ENCODE results near the gene MORN3. TPM values are rescaled to one million over a fixed set of nuclear protein-coding genes. Genes with fewer than 3 reads are reported as not detected.
"Not testable (repeated sequence)": the region's sequence is repeated elsewhere in the genome, so short reads cannot be mapped to it uniquely, and the experiment has no call there.

The MORN3 gene
- total RNA-seq, 2 donors from 2014 or later, result 1.4 to 1.6 TPM

- Mint-ChIP-seq H3K9me3 (no peaks in the 10 kb centered on the region), H3K27ac (peak overlapping the region; percentile 96), H3K36me3 (ENCODE audit: low read depth) (no peaks in the 10 kb centered on the region), H3K27me3 (ENCODE audit: insufficient read depth) (no peaks in the 10 kb centered on the region), H3K4me1 (peaks cover 18% of the 10 kb centered on the region), H3K4me3 (peak overlapping the region; percentile 67)
- Histone ChIP-seq H3K9ac (ENCODE audit: extremely low read depth, low read length, poor library complexity, severe bottlenecking) (peak overlapping the region; percentile 47), H3K4me3 (ENCODE audit: low read length) (no peak overlapping the region), H3K4me1 (ENCODE audit: control insufficient read depth, insufficient read depth, low read length) (no peaks in the 10 kb centered on the region), H3K27me3 (ENCODE audit: control insufficient read depth, insufficient read depth, low read length, poor library complexity, severe bottlenecking) (no peaks in the 10 kb centered on the region), H3K9me3 (ENCODE audit: control insufficient read depth, low read length) (no peaks in the 10 kb centered on the region), H3K27ac (ENCODE audit: low read depth, low read length) (no peak overlapping the region), H3K36me3 (ENCODE audit: control insufficient read depth, insufficient read depth, low read length) (no peaks in the 10 kb centered on the region)
- whole genome bisulfite sequencing, 2 experiments (ENCODE audit: insufficient coverage in 1 of 2, insufficient read length in 1 of 2), result 83 to 84% methylated on average over 6 to 12 of the region's 12 CpGs
- DNase-seq, result peak; percentile 84
- no peak for TF ChIP-seq CTCF (conservative IDR thresholded peaks at IDR 0.05)
These were observed 3.6 kb upstream of the MORN3 start for GRCh38 chr12:121673013-121673511.

- H3K36me3 Mint-ChIP-seq (ENCODE audit: low read depth), result peaks cover 2% of the 10 kb centered on the region
- Histone ChIP-seq H3K4me1 (ENCODE audit: control insufficient read depth, insufficient read depth, low read length) (no peaks in the 10 kb centered on the region), H3K27ac (ENCODE audit: low read depth, low read length) (no peak overlapping the region), H3K36me3 (ENCODE audit: control insufficient read depth, insufficient read depth, low read length) (no peaks in the 10 kb centered on the region), H3K27me3 (ENCODE audit: control insufficient read depth, insufficient read depth, low read length, poor library complexity, severe bottlenecking) (no peaks in the 10 kb centered on the region), H3K4me3 (ENCODE audit: low read length) (no peak overlapping the region), H3K9ac (ENCODE audit: extremely low read depth, low read length, poor library complexity, severe bottlenecking) (no peak overlapping the region), H3K9me3 (ENCODE audit: control insufficient read depth, low read length) (no peaks in the 10 kb centered on the region)
- H3K27me3 Mint-ChIP-seq (ENCODE audit: insufficient read depth), result no peaks in the 10 kb centered on the region
- H3K9me3 Mint-ChIP-seq, result no peaks in the 10 kb centered on the region
- peak overlapping the region; percentile 67 for H3K27ac Mint-ChIP-seq
- peak; percentile 94 for DNase-seq
- WGBS, 2 experiments (ENCODE audit: insufficient coverage in 1 of 2, insufficient read length in 1 of 2), result 90% methylated on average over 13 to 18 of the region's 18 CpGs
- TF ChIP-seq CTCF (conservative IDR thresholded peaks at IDR 0.05), result peak; percentile 84
- H3K4me3 Mint-ChIP-seq, result no peak overlapping the region
- peaks cover 14% of the 10 kb centered on the region for H3K4me1 Mint-ChIP-seq
These were observed 519 bp downstream of the MORN3 start for GRCh38 chr12:121668750-121669520.

- H3K27ac Mint-ChIP-seq; H3K36me3 Mint-ChIP-seq (ENCODE audit: low read depth); H3K27me3 Mint-ChIP-seq (ENCODE audit: insufficient read depth); H3K36me3 ChIP-seq (ENCODE audit: control insufficient read depth, insufficient read depth, low read length); H3K9me3 ChIP-seq (ENCODE audit: control insufficient read depth, low read length); H3K9me3 Mint-ChIP-seq; DNase-seq; H3K27ac ChIP-seq (ENCODE audit: low read depth, low read length); H3K4me3 Mint-ChIP-seq; H3K27me3 ChIP-seq (ENCODE audit: control insufficient read depth, insufficient read depth, low read length, poor library complexity, severe bottlenecking); H3K4me1 Mint-ChIP-seq; H3K9ac ChIP-seq (ENCODE audit: extremely low read depth, low read length, poor library complexity, severe bottlenecking); H3K4me1 ChIP-seq (ENCODE audit: control insufficient read depth, insufficient read depth, low read length); H3K4me3 ChIP-seq (ENCODE audit: low read length): not testable (repeated sequence)
- 89 to 97% methylated on average over 4 to 5 of the region's 6 CpGs for WGBS, 2 experiments (ENCODE audit: insufficient coverage in 1 of 2, insufficient read length in 1 of 2)
These were observed 2.6 kb downstream of the MORN3 start for GRCh38 chr12:121666829-121667228.
